HAP-1 (cell line): Measurements from ENCODE around the gene TMEM204.

Source experiments
- DNase-seq, 2 experiments: peaks; one replicate each; pipeline ENCODE4 v3.0.0-alpha.2; 2016 to 2020; ENCODE audit warnings: low spot score in 2 of 2
- H3K27me3 ChIP-seq: fragments of 250-450 bp; sonication (Bioruptor Pico); 2 replicates; pipeline ENCODE4 v1.5.1; 2020; ENCODE audit warnings: low read depth, mild to moderate bottlenecking, moderate library complexity
- H3K36me3 ChIP-seq: fragments of 250-450 bp; sonication (Bioruptor Pico); replicated peaks from 2 replicates; pipeline ENCODE4 v1.5.1; 2020; ENCODE audit warnings: mild to moderate bottlenecking
- H3K4me1 ChIP-seq: fragments of 250-450 bp; sonication (Bioruptor Pico); 2 replicates; pipeline ENCODE4 v1.5.1; 2020; ENCODE audit warnings: mild to moderate bottlenecking
- H3K4me3 ChIP-seq: fragments of 250-450 bp; sonication (Bioruptor Pico); 2 replicates; pipeline ENCODE4 v1.5.1; 2020; ENCODE audit warnings: mild to moderate bottlenecking, moderate library complexity
- H3K9me3 ChIP-seq: fragments of 250-450 bp; sonication (Bioruptor Pico); 2 replicates; pipeline ENCODE4 v1.5.1; 2020; ENCODE audit warnings: mild to moderate bottlenecking, moderate library complexity
- in situ Hi-C: fragments of 300-500 bp; cut with MboI; formaldehyde crosslinking; loops from 3 replicates; pipeline ENCODE4 v1.14.3; 2020; ENCODE audit warnings: low sequenced_read_pairs, inconsistent platforms, mixed read lengths

Gene TMEM204

DNA sequence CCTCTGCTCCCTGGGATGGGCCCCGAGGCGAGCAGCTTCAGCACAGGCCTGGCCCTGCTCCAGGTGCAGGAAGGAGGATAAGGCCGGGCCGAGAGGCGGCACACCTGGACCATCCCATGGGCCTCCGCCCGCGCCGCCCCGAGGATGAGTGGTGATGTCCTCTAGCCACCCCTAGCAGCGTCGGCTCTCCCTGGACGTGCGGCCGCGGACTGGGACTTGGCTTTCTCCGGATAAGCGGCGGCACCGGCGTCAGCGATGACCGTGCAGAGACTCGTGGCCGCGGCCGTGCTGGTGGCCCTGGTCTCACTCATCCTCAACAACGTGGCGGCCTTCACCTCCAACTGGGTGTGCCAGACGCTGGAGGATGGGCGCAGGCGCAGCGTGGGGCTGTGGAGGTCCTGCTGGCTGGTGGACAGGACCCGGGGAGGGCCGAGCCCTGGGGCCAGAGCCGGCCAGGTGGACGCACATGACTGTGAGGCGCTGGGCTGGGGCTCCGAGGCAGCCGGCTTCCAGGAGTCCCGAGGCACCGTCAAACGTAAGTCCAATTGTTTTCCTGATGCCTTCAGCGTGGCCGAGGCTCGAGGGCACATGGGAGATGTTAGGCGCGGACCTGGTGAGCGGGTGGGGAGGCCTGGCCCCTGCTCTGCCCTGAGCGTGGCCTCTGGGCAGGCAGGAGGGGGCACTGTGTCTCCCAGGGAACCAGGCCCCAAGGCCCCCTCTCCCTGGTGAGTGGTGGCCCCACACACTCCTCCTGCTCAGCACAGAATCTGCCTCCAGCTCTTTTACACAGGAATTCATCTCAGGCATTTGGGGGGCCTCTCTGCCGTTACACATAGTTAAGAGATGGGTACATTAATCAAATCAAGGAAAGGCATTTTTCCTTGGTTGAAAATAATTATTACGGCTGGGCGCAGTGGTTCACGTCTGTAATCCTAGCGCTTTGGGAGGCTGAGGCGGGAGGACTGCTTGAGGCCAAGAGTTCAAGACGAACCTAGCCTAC is 855 bp downstream of the TMEM204 start:
- Histone ChIP-seq H3K36me3 (no peaks in the 10 kb centered on the region), H3K9me3 (no peaks in the 10 kb centered on the region), H3K4me1 (no peaks in the 10 kb centered on the region), H3K27me3 (no peaks in the 10 kb centered on the region), H3K4me3 (no peak overlapping the region)
- in situ Hi-C loops, result no loop called here
- DNase-seq, result no peak

DNA sequence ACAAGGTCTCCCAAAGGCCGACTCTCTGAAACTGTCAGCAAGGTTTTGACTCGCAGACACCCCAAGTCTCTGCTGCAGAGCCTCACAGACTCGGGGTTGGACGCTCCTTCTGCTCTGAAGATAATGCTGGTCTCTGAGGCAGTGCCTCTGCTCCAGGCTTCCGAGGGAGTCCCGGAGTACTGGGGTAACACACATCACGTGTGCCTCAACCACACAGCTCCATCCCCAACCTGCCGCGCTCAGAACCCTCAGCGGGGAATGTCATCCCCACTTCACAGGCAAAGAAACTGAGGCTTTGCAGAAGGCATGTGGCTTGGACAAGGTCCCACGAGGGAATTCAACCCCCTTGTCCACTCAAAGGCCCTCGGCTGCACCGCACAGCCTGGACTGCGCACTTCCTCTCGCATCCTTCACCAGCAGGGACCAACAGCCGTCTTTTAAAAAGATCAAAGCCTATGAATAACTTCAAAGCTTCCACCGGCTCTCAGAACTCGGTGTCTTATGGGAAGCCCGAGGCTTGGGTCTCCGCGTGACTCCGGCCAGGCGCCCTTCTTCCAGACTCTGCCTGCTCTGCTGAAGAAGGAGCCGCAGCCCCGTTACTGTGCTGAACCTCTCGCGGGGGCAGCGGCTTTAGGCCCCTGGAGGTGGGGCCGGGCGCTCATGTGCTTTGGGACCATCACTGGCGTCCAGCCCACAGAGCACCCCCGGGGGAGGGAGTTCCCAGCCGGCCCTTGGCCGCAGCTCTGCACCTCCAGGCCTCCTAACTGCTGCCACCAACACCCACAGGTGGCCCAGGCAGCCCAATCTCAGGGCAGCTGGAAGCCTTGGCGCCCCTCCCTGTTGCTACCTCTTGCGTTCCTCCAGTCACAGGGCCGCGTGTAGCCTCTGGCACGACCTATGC is 2.2 kb downstream of the TMEM204 start:
- Histone ChIP-seq H3K27me3 (no peaks in the 10 kb centered on the region), H3K4me1 (no peaks in the 10 kb centered on the region)
- in situ Hi-C loops, result no loop called here

DNA sequence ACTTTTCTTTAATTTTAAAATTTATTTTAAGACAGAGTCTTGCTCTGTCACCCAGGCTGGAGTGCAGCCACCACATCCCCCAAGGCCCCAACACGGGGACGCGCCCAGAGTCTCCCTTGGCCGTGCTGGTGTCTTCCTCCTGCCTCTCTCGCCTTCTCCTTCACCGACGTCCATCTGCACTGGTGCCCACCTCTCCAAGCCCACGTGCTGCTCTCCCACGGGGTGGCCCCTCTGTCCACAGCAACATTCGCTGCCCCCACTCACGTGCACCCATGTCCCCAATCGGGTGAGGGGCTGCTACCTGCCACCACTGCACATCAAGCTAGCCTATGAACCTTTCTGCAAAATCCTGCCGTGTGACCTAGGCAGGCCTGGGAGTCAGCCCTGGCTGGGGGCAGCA is 3.1 kb downstream of the TMEM204 start:
- no peaks in the 10 kb centered on the region for H3K27me3 ChIP-seq

More for the DNA sequence above, 2.2 kb downstream of the TMEM204 start:
- DNase-seq, result no peak
- Histone ChIP-seq H3K36me3 (no peaks in the 10 kb centered on the region), H3K9me3 (no peaks in the 10 kb centered on the region), H3K4me3 (no peak overlapping the region)

DNA sequence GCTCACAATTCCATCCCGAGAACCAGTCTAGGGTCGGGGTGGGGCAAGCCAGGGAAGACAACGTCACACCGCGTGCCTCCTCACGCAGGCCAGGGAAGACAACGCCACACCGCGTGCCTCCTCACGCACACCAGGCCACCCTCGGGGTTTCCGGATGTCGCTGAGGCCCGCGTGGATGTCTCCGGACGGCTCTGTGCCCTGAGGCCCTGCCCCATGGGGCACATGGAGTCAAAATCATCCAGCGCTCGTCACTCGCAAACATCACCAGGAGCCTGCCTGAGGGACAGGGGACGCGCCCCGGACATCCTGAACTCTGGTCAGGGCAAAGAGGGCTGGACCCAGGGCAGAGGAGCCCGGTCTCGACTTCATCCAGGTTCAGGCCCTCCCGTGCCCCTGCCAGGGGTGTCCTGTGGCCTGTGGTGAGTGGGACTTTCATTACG is 3.7 kb downstream of the TMEM204 start:
- no peaks in the 10 kb centered on the region for H3K36me3 ChIP-seq
- no peak for DNase-seq
- in situ Hi-C loops, result no loop called here
- H3K27me3 ChIP-seq, result no peaks in the 10 kb centered on the region
- no peaks in the 10 kb centered on the region for H3K9me3 ChIP-seq
- no peaks in the 10 kb centered on the region for H3K4me1 ChIP-seq
- H3K4me3 ChIP-seq, result no peak overlapping the region

More for the DNA sequence above, 3.1 kb downstream of the TMEM204 start:
- DNase-seq, result no peak
- H3K36me3 ChIP-seq, result no peaks in the 10 kb centered on the region
- no peaks in the 10 kb centered on the region for H3K4me1 ChIP-seq
- no peak overlapping the region for H3K4me3 ChIP-seq
- H3K9me3 ChIP-seq, result no peaks in the 10 kb centered on the region
- in situ Hi-C loops, result no loop called here

DNA sequence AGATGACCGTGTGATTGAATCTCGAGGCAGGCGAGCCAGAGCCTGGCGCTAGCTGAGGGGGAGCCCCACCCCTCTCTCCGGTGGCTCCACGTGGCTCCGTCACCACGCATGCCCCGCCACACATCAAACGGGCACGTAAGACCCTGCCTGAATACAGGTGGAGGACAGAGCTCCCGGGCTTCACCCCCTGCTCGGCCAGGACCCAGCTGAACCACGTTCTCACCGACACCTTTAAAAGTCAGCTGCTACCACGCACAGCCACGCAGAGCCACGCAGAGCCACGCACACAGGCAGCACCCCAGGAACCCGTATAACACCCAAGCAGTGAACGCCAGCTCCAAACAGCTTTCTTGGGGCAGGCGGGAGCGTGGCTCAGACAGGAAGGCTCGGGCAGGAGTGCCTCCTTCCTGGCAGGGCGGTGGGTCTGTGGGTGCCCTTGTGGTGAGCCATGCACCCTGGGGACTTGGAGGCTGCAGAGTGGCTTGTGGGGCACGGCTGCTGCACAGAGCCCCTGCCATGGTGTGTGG is 4.4 kb downstream of the TMEM204 start:
- Histone ChIP-seq H3K4me3 (no peak overlapping the region), H3K9me3 (no peaks in the 10 kb centered on the region), H3K36me3 (no peaks in the 10 kb centered on the region), H3K4me1 (no peaks in the 10 kb centered on the region), H3K27me3 (no peaks in the 10 kb centered on the region)
- in situ Hi-C loops, result no loop called here
- DNase-seq, result no peak

DNA sequence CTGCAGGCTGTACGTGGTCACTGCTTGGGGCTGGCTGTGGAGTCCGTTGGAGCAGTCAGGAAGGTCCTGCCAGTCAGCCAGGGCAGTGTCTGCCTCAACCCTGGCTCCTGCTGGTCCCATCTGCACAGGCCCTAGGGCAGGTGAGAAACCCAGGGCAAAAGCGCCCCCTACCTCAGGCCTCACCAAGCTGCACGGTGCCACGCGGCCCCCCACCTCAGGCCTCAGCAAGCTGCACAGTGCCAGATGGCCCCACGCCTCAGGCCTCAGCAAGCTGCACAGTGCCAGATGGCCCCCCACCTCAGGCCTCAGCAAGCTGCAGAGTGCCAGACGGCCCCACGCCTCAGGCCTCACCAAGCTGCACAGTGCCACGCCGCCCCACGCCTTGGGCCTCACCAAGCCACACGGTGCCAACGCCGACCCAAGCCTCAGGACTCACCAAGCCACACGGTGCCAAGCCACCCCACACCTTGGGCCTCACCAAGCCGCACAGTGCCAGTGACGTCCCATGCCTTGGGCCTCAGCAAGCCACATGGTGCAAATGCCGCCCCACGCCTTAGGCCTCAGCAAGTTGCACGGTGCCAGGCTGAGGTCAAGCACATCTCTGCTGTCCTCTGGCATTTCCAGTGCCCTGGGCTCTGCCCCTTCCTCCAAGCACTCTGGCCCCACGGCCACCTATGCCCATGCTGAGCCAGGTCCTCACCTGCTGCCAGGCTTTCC is 5.5 kb downstream of the TMEM204 start:
- H3K9me3 ChIP-seq, result no peaks in the 10 kb centered on the region
- no peaks in the 10 kb centered on the region for H3K4me1 ChIP-seq
- H3K36me3 ChIP-seq, result no peaks in the 10 kb centered on the region
- no peak overlapping the region for H3K4me3 ChIP-seq
- in situ Hi-C loops, result no loop called here
- no peaks in the 10 kb centered on the region for H3K27me3 ChIP-seq
- no peak for DNase-seq

DNA sequence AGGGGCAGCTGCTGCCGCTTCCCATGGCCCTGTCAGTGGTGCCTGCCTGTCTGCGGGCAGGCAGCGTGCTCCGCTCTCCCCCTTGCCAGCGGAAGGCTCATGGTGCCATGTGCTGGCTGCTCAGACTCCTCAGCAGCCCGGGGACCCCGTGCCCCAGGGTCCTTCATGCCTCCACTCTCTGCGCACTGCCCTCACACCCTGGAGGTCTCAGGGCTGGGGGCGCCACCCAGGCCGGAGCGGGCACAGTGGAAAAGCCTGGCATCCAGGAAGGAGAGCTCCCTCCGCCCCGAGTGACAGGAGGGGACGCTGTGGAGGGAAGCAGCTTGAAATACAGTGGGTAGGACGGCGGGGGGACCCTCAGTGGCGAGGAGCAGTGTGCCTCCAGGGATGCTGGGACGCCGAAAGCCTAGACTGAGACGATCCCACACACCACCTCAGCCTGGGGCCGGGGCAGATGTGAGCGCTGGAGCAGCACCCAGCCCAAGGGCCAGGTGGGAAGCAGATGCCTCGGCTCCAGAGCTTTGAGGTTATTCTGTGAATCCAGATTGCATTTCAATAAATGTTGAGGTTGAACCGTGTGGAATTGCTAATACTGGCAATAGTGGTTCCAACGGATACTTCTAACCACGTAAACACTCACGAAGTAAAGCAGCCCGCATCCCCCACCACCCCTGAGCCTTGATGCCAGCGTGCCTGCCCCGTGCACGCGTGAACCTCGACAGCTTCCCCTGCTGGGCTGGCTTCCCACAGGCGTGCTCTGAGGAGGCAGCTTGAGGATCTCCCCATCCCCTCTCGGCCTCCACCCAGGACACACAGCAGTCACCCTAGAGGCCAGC is 6.5 kb downstream of the TMEM204 start:
- Histone ChIP-seq H3K36me3 (no peaks in the 10 kb centered on the region), H3K27me3 (no peaks in the 10 kb centered on the region), H3K4me1 (no peaks in the 10 kb centered on the region), H3K4me3 (no peak overlapping the region), H3K9me3 (no peaks in the 10 kb centered on the region)
- in situ Hi-C loops, result no loop called here
- DNase-seq, result no peak

DNA sequence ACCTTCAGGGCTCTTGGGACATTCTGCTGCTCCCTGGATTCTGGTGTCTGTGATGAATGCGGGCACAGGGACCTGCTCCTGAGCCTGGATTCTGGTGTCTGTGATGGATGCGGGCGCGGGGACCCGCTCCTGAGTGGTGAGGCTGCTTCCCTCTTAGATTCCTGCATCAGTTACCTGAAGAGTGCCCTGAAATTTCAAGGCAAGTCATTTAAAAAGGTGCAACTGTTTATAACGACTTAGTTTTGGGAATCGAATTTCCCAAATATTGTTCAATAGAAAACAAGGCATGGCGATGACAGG is 7.0 kb downstream of the TMEM204 start:
- H3K9me3 ChIP-seq, result no peaks in the 10 kb centered on the region
- no peaks in the 10 kb centered on the region for H3K4me1 ChIP-seq
- no peaks in the 10 kb centered on the region for H3K36me3 ChIP-seq
- no peaks in the 10 kb centered on the region for H3K27me3 ChIP-seq
- DNase-seq, result no peak
- in situ Hi-C loops, result no loop called here
- no peak overlapping the region for H3K4me3 ChIP-seq

DNA sequence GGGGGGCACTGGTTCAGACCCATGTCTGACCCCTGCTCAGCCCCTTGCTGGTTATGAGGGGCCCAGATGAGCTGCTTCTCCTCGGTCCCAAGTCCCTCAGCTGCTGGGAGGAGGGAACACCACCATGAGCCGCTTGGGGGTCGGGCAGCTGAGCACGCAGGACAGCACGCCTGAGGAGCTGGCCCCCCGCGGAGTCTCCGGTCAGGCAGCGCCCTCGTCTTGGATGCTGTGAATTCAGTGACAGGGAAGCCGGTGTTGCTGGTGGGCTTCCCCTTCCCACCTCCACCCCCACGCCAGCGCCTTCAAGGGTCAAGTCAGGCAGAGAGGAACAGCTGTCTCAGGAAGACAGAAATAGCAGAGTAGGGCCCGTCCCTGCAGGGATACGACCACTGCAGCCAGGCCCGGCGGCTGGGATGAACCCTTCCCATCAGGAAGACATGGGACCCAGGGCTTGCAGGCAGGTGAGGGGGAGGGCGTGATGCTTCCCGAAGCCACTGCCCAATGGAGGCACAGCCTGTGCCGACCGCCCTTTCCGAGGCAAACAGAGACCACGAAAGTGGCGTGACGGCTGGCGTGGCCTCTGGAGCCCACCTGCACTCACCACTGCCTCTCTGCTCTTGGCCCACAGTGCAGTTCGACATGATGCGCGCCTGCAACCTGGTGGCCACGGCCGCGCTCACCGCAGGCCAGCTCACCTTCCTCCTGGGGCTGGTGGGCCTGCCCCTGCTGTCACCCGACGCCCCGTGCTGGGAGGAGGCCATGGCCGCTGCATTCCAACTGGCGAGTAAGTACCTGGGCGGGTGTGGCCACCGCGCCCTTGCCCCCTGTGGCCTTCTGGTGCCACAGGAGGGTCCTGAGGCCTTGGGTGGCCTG is 8.1 kb downstream of the TMEM204 start:
- in situ Hi-C loops, result no loop called here
- H3K27me3 ChIP-seq, result no peaks in the 10 kb centered on the region
- DNase-seq, result no peak
- no peaks in the 10 kb centered on the region for H3K4me1 ChIP-seq
- H3K36me3 ChIP-seq, result no peaks in the 10 kb centered on the region
- no peak overlapping the region for H3K4me3 ChIP-seq
- H3K9me3 ChIP-seq, result no peaks in the 10 kb centered on the region

DNA sequence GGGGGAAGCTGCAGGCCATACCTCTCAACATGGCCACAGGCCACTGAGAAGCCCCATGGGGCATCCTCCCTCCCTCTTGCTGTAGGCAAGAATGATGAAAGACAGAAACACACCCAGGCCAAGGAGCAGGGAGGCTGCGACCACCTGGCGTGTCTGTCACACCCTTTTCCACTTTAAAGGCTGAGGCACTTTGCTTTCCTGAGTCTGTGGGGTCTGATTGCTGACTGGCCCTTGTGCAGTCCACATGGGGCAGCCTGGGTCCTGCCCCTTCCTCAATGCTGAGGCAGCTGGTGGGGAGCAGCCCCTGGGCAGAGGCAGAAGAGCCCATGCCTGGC is 8.7 kb downstream of the TMEM204 start:
- DNase-seq, result no peak
- Histone ChIP-seq H3K27me3 (no peaks in the 10 kb centered on the region), H3K36me3 (no peaks in the 10 kb centered on the region), H3K4me3 (no peak overlapping the region), H3K9me3 (no peaks in the 10 kb centered on the region), H3K4me1 (no peaks in the 10 kb centered on the region)
- in situ Hi-C loops, result no loop called here

DNA sequence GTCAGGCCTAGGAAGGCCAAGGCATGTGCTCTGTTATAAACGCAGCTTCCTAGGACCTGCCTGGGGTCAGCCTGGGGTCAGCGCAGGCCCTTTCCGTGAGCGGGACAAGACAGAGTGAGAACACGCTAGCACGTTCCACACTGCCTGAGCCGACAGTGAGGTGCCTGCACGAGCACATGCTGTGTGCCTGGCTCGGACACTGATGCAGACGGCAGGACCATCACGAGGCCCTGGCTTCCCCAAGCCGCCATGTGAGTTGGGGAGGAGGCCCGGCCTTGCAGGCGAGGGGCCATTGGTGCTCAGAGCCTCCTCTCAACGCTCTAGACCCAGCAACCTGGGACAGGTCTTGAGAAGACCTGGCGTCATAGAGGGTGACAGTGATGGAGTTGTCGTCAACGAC is 9.1 kb downstream of the TMEM204 start:
- no peak for DNase-seq
- H3K4me1 ChIP-seq, result no peaks in the 10 kb centered on the region
- no peak overlapping the region for H3K4me3 ChIP-seq
- no peaks in the 10 kb centered on the region for H3K36me3 ChIP-seq
- no peaks in the 10 kb centered on the region for H3K27me3 ChIP-seq
- no peaks in the 10 kb centered on the region for H3K9me3 ChIP-seq
- in situ Hi-C loops, result no loop called here
